GM19025 (cell line): ENCODE data around the gene TSPAN18.

ENCODE experiments used
- ATAC-seq: cut with Tn5 transposase; IDR thresholded peaks from one replicate; pipeline ENCODE4 v1.9.1; 2021; ENCODE audit warnings: mild to moderate bottlenecking, low read depth, moderate library complexity; ENCODE audit not compliant: unreplicated experiment

Gene TSPAN18

GRCh38 chr11:44966694-44967093 lies 239.9 kb downstream of the TSPAN18 start:
- no peak for ATAC-seq

- ATAC-seq, result no peak
Measured at GRCh38 chr11:44967930-44968496, 241.3 kb downstream of the TSPAN18 start.

GRCh38 chr11:44968510-44968909 lies 241.7 kb downstream of the TSPAN18 start:
- no peak for ATAC-seq

GRCh38 chr11:44969651-44970252 lies 243.0 kb downstream of the TSPAN18 start:
- ATAC-seq, result no peak

- no peak for ATAC-seq
Measured at GRCh38 chr11:44970293-44970692, 243.5 kb downstream of the TSPAN18 start.

- ATAC-seq, result no peak
Measured at GRCh38 chr11:44971185-44971584, 244.4 kb downstream of the TSPAN18 start.

- ATAC-seq, result no peak
Measured at GRCh38 chr11:44972746-44973435, 246.1 kb downstream of the TSPAN18 start.

GRCh38 chr11:44973632-44974401 lies 247.1 kb downstream of the TSPAN18 start:
- no peak for ATAC-seq

GRCh38 chr11:44974402-44975000 lies 247.7 kb downstream of the TSPAN18 start:
- no peak for ATAC-seq

- no peak for ATAC-seq
Measured at GRCh38 chr11:44976576-44976975, 249.8 kb downstream of the TSPAN18 start.

- no peak for ATAC-seq
Measured at GRCh38 chr11:44977493-44977984, 250.8 kb downstream of the TSPAN18 start.

- ATAC-seq, result no peak
Measured at GRCh38 chr11:44978274-44978960, 251.7 kb downstream of the TSPAN18 start.

- no peak for ATAC-seq
Measured at GRCh38 chr11:44978961-44979331, 252.2 kb downstream of the TSPAN18 start.

- no peak for ATAC-seq
Measured at GRCh38 chr11:44979543-44980399, 253.0 kb downstream of the TSPAN18 start.

GRCh38 chr11:44980533-44981427 lies 254.0 kb downstream of the TSPAN18 start:
- ATAC-seq, result no peak
